ENCODE results near the gene TAF11. TPM values are rescaled to one million over a fixed set of nuclear protein-coding genes. Genes with fewer than 3 reads are reported as not detected.

The TAF11 gene
- polyA plus RNA-seq, 4 donors, result 46.1 to 52.4 (median 48.4) TPM

Other genes with a start within 250 kb of the TAF11 start
- 10 to 100 TPM; 47.9 to 50.3 (median 48.8) TPM for gene ILRUN, start 191.3 kb downstream of the TAF11 start, polyA plus RNA-seq (ENCODE audit: insufficient read length in 4 of 4)
- gene SNRPC, start 130.5 kb downstream of the TAF11 start, polyA plus RNA-seq (ENCODE audit: insufficient read length in 4 of 4), result 100 to 1,000 TPM; 129 to 169 (median 148) TPM
- 10 to 100 TPM; 11.7 to 15.9 (median 14.4) TPM for gene BLTP3A, start 96.0 kb downstream of the TAF11 start, polyA plus RNA-seq (ENCODE audit: insufficient read length in 4 of 4)
- 10 to 100 TPM; 33.1 to 53.7 (median 43.2) TPM for gene ANKS1A, start 1.2 kb upstream of the TAF11 start, polyA plus RNA-seq (ENCODE audit: insufficient read length in 4 of 4)